GM11168 (cell line): ENCODE results near the gene RGS7.
"Not testable (repeated sequence)": the region's sequence is repeated elsewhere in the genome, so short reads cannot be mapped to it uniquely, and the experiment has no call there.

Experiments
- in situ Hi-C: fragments of 300-500 bp; cut with MboI; formaldehyde crosslinking; loops from one replicate; pipeline ENCODE4 v1.12.0; 2022; ENCODE audit warnings: low sequenced_read_pairs; ENCODE audit not compliant: unreplicated experiment

RGS7 gene

DNA sequence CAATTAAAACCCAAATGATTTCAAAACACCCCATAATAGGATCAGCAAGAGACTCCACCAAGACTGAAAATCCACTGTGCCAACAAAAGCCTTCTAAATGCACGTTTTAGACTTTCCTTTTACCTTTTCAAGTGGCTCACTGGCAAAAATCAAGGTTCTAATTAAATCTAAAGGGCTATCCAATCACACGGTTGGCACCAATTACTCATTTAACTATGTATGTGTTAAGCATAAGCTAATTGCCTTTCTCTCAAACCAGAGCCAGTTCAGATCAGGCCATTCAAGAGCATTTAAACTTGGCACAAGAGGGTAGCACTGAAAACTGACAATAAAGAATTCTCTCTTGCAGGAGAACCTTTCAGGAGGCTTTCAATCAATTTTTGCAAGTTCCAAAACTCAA is 139.5 kb downstream of the RGS7 start:
- in situ Hi-C loops: no loop called here

DNA sequence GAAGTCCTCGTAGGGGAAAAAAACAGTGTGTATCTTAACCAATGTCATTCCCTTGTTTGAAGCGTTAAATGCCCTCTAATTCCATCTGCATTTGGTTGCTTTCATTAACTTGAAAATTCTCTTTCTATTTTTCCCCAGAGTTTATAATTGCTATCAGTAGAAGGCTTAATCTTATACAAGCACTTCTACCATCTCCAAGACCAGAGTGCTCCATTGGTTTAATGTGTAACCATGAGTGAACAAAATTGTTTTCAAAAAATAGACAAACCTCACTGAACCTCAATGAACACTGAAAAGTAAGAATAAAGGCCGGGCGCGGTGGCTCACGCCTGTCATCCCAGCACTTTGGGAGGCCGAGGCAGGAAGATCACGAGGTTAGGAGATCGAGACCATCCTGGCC is 141.3 kb downstream of the RGS7 start:
- in situ Hi-C loops: no loop called here

DNA sequence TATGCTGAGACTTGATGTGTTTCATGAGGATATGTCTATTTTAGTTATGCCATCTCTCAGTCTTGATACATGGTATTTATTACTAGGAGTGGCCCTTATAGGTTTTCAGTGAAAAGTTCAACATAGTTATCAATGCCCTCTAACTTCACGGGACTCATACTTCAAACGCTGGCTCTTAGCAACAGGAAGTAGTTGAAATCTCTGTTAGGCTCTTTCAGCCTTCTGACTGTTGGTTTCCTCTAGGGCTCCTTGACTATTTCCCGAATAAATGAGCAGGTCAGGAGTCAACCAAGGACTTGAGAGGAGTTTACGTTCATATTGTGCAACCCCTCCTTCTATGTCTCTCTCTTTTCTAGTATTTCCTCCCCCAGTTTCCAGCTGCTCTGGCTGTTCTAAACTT is 141.8 kb downstream of the RGS7 start:
- in situ Hi-C loops: no loop called here

DNA sequence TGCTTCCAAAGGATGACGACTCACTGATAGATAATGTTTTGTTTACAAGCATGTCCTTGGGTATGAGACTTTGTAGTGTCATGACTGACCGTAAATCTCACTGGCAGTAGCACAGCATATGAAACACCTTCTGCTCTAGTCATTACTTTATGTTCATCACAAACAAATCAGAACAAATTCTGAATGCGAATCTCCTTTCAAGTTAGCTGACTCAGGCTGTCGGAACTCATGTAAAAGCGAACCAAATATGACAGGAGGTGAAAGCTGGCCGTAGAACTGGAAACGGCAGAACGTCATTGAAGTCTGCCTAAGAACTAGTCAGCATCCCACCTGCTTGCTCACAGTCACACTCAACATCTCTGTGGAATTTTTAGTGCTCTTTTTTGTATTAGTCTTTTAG is 143.9 kb downstream of the RGS7 start:
- in situ Hi-C loops: no loop called here

DNA sequence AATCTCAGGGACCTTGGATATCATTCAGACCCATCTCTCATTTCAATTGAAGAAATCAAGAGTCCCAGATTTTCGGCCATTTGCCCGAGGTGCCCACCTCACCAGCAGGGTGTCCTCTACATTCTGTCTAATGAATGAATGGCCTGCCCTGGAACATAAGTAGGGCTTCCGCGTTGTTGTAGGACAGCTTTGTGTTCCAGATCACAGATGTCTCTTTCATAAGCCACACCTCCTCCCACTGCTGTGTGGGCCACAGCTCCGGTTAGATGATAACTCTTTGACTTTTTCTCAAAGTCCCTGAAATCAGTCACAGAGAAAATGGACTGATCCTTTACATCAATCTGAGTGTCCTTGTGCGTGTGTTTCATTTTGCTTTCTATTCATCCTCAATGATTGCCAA is 144.4 kb downstream of the RGS7 start:
- in situ Hi-C loops: no loop called here

GRCh38 chr1:241208910-241209379 is 148.1 kb downstream of the RGS7 start:
- in situ Hi-C loops: no loop called here

DNA sequence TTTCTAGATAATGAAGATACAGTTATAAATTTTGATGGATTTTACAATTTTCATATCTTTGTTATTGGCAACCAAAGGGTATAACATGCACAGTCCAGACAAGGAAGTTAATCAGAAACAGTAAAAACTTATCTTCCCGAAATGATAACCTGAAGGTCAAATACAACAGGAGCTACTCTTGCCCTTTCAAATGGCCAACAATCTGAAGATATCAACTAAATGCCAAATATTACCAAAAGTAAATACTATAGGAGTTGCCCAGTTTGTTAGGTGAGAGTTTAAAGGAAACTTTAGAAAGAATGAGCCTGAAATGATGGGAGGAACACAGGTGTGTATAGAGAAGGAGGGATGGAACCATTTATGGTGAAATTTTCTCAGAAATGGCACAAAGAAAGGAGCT is 153.2 kb downstream of the RGS7 start:
- in situ Hi-C loops: no loop called here

GRCh38 chr1:241202401-241202800 is 154.6 kb downstream of the RGS7 start:
- in situ Hi-C loops: no loop called here

DNA sequence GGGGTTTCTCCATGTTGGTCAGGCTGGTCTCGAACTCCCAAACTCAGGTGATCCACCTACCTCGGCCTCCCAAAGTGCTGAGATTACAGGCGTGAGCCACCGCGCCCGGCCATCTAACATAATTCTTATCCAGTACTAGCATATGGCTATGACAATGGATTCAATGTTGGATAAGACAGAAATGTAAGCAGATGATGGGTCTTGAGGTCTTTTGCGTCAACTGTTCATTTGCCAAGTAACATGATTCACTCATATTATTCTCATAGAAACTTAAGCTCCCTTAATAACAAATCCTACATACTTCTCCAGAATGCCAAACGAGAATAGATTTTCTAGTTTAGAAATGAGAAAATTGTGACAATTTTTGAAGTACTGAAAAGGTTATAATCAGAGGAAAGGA is 170.3 kb downstream of the RGS7 start:
- in situ Hi-C loops: no loop called here

DNA sequence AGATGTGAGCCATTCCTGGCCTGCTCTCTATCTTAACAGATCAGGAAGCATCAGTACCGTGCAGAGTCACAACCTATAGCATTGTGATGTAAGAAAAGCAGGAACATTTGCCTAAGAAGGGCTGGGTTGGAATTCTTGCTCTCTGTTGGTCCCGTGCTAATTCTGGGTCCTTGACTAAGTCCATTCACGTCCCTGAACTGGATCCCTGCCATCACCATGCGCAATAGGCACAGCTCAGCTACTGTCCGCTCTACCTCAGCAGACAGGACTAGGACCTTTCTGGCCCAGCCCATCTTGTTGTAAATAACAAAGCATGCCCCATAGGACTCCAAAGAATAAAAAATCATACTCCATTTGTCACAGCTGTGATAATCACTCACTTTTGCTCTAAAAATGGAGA is 175.0 kb downstream of the RGS7 start:
- in situ Hi-C loops: no loop called here

- in situ Hi-C loops: no loop called here
These were observed 175.5 kb downstream of the RGS7 start for GRCh38 chr1:241181471-241181870.

DNA sequence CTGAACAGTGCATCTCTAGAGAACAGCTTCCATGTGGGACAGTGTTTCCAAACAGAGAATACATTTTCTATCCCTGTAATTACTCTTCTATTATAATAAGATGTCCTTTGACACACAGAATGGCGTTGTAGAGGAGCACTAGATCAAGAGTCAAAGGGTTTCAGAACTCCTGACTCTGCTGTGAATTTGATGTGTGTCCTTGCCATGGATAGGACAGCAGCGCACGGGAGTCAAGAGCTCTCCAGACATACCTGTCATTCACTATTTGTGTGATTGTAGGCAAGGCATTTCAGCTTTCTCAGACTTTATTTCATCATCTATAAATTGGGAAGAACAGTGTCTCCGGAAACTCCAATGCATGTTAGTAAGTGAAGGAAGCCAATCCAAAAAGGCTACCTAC is 176.4 kb downstream of the RGS7 start:
- in situ Hi-C loops: no loop called here

- in situ Hi-C loops: no loop called here
These were observed 179.3 kb downstream of the RGS7 start for GRCh38 chr1:241177660-241178059.

GRCh38 chr1:241172486-241172885 is 184.5 kb downstream of the RGS7 start:
- in situ Hi-C loops: no loop called here

DNA sequence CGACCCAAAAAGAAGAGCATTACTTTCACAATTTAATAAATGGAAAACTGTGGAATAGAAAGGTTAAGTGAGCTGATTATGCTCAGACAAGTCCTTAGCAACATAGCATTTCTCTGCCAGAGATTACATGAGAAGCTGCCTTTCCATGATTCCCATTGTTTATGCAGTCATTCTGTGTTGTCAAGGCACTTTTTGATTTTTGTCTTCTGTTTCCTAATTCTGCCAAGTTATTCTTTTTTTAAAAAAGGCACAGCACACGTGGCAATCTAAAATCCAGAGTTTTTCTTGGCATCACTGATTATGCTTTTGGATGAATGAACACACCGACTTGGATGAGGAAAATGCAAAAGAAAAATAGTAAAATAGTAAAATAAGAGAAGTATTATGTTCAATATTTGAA is 185.0 kb downstream of the RGS7 start:
- in situ Hi-C loops: no loop called here

GRCh38 chr1:241167121-241167630 is 189.8 kb downstream of the RGS7 start:
- in situ Hi-C loops: no loop called here

DNA sequence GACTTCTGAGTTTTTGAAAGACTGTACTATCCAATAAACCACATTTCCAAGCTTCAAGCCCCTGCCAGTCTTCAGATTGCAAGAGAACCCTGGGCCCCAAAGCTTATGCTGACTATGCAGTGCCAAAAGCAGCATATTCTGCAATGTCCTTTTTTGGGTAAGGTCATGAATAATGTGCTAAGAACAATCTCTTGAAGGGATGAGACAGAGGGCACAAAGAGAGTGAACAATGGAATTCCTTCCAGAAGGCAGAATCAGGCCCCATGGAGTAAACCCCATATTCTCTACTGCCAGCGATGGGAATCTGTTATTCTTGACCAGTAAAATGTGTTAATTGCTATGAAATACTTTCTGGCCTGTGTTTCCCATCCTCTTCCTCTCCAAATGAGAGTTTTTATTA is 190.4 kb downstream of the RGS7 start:
- in situ Hi-C loops: no loop called here

- in situ Hi-C loops: not testable (repeated sequence)
These were observed 191.7 kb downstream of the RGS7 start for GRCh38 chr1:241165256-241165655.

DNA sequence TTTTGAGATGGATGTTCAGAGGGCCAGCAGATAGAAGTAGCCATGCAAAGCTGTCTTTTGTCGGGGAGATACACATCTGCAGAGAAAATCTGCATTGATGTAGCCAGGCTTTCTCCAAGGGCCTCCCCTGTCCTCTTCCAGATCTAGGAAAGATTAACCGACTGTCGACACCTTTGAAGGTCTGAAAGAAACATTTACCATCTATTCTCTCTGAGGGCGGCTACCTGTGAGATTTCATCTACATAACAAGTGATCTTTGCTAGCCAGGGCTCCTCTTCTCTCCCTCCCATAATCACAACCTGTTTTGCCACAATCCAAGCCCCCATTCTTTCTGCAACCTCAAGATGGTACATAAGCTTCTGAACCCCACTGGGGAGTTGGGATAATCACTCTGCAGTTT is 193.6 kb downstream of the RGS7 start:
- in situ Hi-C loops: no loop called here

- in situ Hi-C loops: no loop called here
These were observed 195.8 kb downstream of the RGS7 start for GRCh38 chr1:241161188-241161689.

DNA sequence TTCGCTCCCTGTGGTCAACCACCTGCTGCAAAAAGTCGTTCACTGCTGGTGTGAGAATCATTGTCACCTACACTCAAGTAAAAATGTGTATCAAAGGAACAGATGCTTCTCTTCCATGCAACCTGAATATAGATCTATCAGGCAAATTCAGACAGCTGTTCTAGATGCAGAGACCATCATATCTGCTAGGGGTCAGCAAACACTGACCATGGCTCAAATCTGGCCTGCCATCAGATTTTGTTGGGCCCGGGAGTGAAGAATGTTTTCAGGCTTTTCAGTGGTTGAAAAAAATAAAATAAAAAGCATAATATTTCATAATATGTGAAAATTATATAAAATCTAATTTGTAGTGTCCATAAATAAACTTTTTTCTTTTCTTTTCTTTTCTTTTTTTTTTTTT is 199.6 kb downstream of the RGS7 start:
- in situ Hi-C loops: no loop called here

- in situ Hi-C loops: no loop called here
These were observed 200.6 kb downstream of the RGS7 start for GRCh38 chr1:241156231-241156965.
